Panc1 (cell line): ENCODE measurements around the gene NOP16. TPM values are rescaled to one million over a fixed set of nuclear protein-coding genes. Genes with fewer than 3 reads are reported as not detected.

Experiments used
- ATAC-seq: fragments of 200-7000 bp; cut with Tn5 transposase; 2 replicates; pipeline ENCODE4 v1.9.1; 2020; ENCODE audit warnings: mild to moderate bottlenecking, moderate library complexity
- BruUV-seq: library from RNA; stranded (reverse); fragments of 400-500 nt; replicated peaks from 2 replicates; lab custom pipeline; 2021; lab: Mats Ljungman, UMichigan
- CTCF ChIA-PET: fragments of 300-600 bp; sonication (Branson Sonifier 250); formaldehyde crosslinking; loops from one replicate; lab custom pipeline; 2022; ENCODE audit warnings: antibody characterized with exemption; lab: Charles Lee
- POLR2A ChIA-PET: fragments of 300-600 bp; sonication (Branson Sonifier 250); formaldehyde crosslinking; loops from one replicate; lab custom pipeline; 2022; ENCODE audit warnings: antibody characterized with exemption; lab: Charles Lee
- DNase-seq: peaks from one replicate; pipeline ENCODE4 v3.0.0-alpha.2; 2010; ENCODE audit warnings: low read depth, low spot score
- H3K27ac ChIP-seq: 2 replicates; pipeline ENCODE4 v1.5.1; 2011; ENCODE audit warnings: mild to moderate bottlenecking, low read length, inconsistent platforms
- H3K27me3 ChIP-seq: fragments of 200-500 bp; sonication (Bioruptor generic); 2 replicates; pipeline ENCODE4 v1.6.0; 2014; ENCODE audit warnings: low read length, inconsistent platforms; ENCODE audit not compliant: control insufficient read depth, insufficient read depth
- H3K36me3 ChIP-seq: fragments of 200-500 bp; sonication (Bioruptor generic); 2 replicates; pipeline ENCODE4 v1.5.1; 2014; ENCODE audit warnings: inconsistent platforms, mild to moderate bottlenecking, low read length, moderate library complexity; ENCODE audit not compliant: control insufficient read depth, insufficient read depth
- H3K4me1 ChIP-seq: 2 replicates; pipeline ENCODE4 v1.5.1; 2011; ENCODE audit warnings: inconsistent platforms, mild to moderate bottlenecking, low read length, moderate library complexity; ENCODE audit not compliant: control insufficient read depth, insufficient read depth
- H3K4me3 ChIP-seq, 2 experiments: 2 replicates each; pipeline ENCODE4 v1.5.1; 2011 to 2012; ENCODE audit warnings: low read depth in 2 of 2, low read length in 2 of 2, mild to moderate bottlenecking in 2 of 2, inconsistent platforms in 1 of 2, moderate library complexity in 1 of 2
- H3K9me3 ChIP-seq: fragments of 200-500 bp; sonication (Bioruptor generic); 2 replicates; pipeline ENCODE4 v1.5.1; 2014; ENCODE audit warnings: low read depth, mild to moderate bottlenecking, inconsistent platforms, low read length, moderate library complexity; ENCODE audit not compliant: control insufficient read depth, insufficient read depth
- POLR2AphosphoS5 ChIP-seq: IDR thresholded peaks from 2 replicates; pipeline ENCODE4 v1.6.1; 2012; ENCODE audit warnings: mild to moderate bottlenecking, low read depth, low read length, moderate library complexity
- SIN3A ChIP-seq: IDR thresholded peaks from 2 replicates; pipeline ENCODE4 v1.6.1; 2012; ENCODE audit warnings: low read depth, mild to moderate bottlenecking, low read length, moderate library complexity, borderline replicate concordance; ENCODE audit not compliant: insufficient read depth
- TCF7L2 ChIP-seq: IDR thresholded peaks from 2 replicates; pipeline ENCODE4 v1.6.1; 2011; ENCODE audit warnings: mild to moderate bottlenecking, low read depth, low read length, inconsistent platforms
- in situ Hi-C: cut with HindIII; loops from 2 replicates; pipeline ENCODE4 v1.10.0; 2016; ENCODE audit warnings: low sequenced_read_pairs, low pct_unique_long_range_greater_than_20kb
- intact Hi-C: fragments of 100-400 bp; cut with micrococcal nuclease; formaldehyde crosslinking; loops from one replicate; pipeline ENCODE4 v1.10.0; 2022; ENCODE audit not compliant: unreplicated experiment
- total RNA-seq: library from RNA; stranded (reverse); gene quantifications from one replicate; pipeline ENCODE4 v1.2.1, GENCODE V29; 2021; ENCODE audit not compliant: unreplicated experiment
- TF ChIP-seq, protein P1 (sequence below): fragments of 450-650 bp; IDR thresholded peaks from 2 replicates; pipeline ENCODE4 v1.5.1; 2017; ENCODE audit warnings: mild to moderate bottlenecking
- TF ChIP-seq, protein P2 (sequence below), 2 experiments: IDR thresholded peaks; 2 replicates each; pipeline ENCODE4 v1.6.1; 2011 to 2012; ENCODE audit warnings: low read depth in 2 of 2, control low read depth in 1 of 2, low read length in 1 of 2, mild to moderate bottlenecking in 1 of 2, moderate library complexity in 1 of 2; ENCODE audit not compliant: insufficient read depth in 1 of 2

The NOP16 gene
- total RNA-seq, 1 experiment from 2014 or later, result 76.2 TPM

- Histone ChIP-seq H3K4me3 (peak overlapping the region; percentile 76 to 94), H3K36me3 (peaks cover 28% of the 10 kb centered on the region), H3K4me1 (peaks cover 17% of the 10 kb centered on the region), H3K9me3 (no peaks in the 10 kb centered on the region), H3K27me3 (no peaks in the 10 kb centered on the region), H3K27ac (peak overlapping the region; percentile 100)
- CTCF ChIA-PET, result interaction anchor here (0.7 kb wide), 2 partner anchors 20 to 457 kb away, joined by 3 to 6 read pairs; no protein-coding TSS in a partner anchor
- TSS peak; percentile 75 for BruUV-seq
- ATAC-seq (no peak), DNase-seq (no peak)
- in situ Hi-C loops (no loop called here), intact Hi-C loops (no loop called here)
- POLR2A ChIA-PET, result no interaction called here
- no peak for TF ChIP-seq SIN3A
- TF ChIP-seq POLR2AphosphoS5, result no peak
- no peak for TF ChIP-seq TCF7L2
- TF ChIP-seq, protein P1, sequence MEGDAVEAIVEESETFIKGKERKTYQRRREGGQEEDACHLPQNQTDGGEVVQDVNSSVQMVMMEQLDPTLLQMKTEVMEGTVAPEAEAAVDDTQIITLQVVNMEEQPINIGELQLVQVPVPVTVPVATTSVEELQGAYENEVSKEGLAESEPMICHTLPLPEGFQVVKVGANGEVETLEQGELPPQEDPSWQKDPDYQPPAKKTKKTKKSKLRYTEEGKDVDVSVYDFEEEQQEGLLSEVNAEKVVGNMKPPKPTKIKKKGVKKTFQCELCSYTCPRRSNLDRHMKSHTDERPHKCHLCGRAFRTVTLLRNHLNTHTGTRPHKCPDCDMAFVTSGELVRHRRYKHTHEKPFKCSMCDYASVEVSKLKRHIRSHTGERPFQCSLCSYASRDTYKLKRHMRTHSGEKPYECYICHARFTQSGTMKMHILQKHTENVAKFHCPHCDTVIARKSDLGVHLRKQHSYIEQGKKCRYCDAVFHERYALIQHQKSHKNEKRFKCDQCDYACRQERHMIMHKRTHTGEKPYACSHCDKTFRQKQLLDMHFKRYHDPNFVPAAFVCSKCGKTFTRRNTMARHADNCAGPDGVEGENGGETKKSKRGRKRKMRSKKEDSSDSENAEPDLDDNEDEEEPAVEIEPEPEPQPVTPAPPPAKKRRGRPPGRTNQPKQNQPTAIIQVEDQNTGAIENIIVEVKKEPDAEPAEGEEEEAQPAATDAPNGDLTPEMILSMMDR, result no peak
- TF ChIP-seq, protein P2, sequence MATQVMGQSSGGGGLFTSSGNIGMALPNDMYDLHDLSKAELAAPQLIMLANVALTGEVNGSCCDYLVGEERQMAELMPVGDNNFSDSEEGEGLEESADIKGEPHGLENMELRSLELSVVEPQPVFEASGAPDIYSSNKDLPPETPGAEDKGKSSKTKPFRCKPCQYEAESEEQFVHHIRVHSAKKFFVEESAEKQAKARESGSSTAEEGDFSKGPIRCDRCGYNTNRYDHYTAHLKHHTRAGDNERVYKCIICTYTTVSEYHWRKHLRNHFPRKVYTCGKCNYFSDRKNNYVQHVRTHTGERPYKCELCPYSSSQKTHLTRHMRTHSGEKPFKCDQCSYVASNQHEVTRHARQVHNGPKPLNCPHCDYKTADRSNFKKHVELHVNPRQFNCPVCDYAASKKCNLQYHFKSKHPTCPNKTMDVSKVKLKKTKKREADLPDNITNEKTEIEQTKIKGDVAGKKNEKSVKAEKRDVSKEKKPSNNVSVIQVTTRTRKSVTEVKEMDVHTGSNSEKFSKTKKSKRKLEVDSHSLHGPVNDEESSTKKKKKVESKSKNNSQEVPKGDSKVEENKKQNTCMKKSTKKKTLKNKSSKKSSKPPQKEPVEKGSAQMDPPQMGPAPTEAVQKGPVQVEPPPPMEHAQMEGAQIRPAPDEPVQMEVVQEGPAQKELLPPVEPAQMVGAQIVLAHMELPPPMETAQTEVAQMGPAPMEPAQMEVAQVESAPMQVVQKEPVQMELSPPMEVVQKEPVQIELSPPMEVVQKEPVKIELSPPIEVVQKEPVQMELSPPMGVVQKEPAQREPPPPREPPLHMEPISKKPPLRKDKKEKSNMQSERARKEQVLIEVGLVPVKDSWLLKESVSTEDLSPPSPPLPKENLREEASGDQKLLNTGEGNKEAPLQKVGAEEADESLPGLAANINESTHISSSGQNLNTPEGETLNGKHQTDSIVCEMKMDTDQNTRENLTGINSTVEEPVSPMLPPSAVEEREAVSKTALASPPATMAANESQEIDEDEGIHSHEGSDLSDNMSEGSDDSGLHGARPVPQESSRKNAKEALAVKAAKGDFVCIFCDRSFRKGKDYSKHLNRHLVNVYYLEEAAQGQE (IDR thresholded peaks at IDR 0.05; ENCODE audit: insufficient read depth in 1 of 2, low read depth in 2 of 2, low read length in 1 of 2), result no peak
These were observed 943 bp downstream of the NOP16 start for GRCh38 chr5:176387384-176387925.

GRCh38 chr5:176386491-176386890, 1.9 kb downstream of the NOP16 start:
- CTCF ChIA-PET, result no interaction called here
- intact Hi-C loops, result no loop called here
- H3K27me3 ChIP-seq, result no peaks in the 10 kb centered on the region
- H3K4me3 ChIP-seq, result peak overlapping the region; percentile 76 to 94; a peak in 3 of 4 replicates
- no peaks in the 10 kb centered on the region for H3K9me3 ChIP-seq
- DNase-seq (no peak), ATAC-seq (no peak)
- H3K36me3 ChIP-seq, result peaks cover 32% of the 10 kb centered on the region
- in situ Hi-C loops, result no loop called here
- no TSS peak for BruUV-seq
- H3K4me1 ChIP-seq, result peaks cover 17% of the 10 kb centered on the region
- no peak overlapping the region for H3K27ac ChIP-seq
- POLR2A ChIA-PET, result no interaction called here
- TF ChIP-seq SIN3A (no peak), POLR2AphosphoS5 (no peak), TCF7L2 (no peak)
- TF ChIP-seq, protein P1, result no peak
- TF ChIP-seq, protein P2 (IDR thresholded peaks at IDR 0.05; ENCODE audit: insufficient read depth in 1 of 2, low read depth in 2 of 2, low read length in 1 of 2), result no peak
